K562 (cell line): Measurements from ENCODE around the gene EFCAB5. TPM values are rescaled to one million over a fixed set of nuclear protein-coding genes. Genes with fewer than 3 reads are reported as not detected.
A peak's percentile ranks its signal among the peaks of the same experiment; 100 is the strongest.

ENCODE experiments used
- EHMT2 ChIP-seq: fragments of 450-650 bp; IDR thresholded peaks from 2 replicates; pipeline ENCODE4 v1.6.1; 2018; ENCODE audit warnings: antibody characterized with exemption
- ESRRB ChIP-seq: fragments of 250-450 bp; sonication (Bioruptor Pico); IDR thresholded peaks from 2 replicates; pipeline ENCODE4 v1.5.0; 2020; ENCODE audit warnings: mild to moderate bottlenecking, moderate library complexity, borderline replicate concordance
- ETS1 ChIP-seq: conservative IDR thresholded peaks from 2 replicates; pipeline ENCODE4 v1.6.1; 2011; ENCODE audit warnings: low read depth, mild to moderate bottlenecking, low read length; ENCODE audit not compliant: control insufficient read depth
- HMGN3 ChIP-seq: IDR thresholded peaks from 2 replicates; pipeline ENCODE4 v1.6.1; 2011; ENCODE audit warnings: borderline replicate concordance, low read depth, mild to moderate bottlenecking, mixed read lengths, low read length; ENCODE audit not compliant: insufficient read length; ENCODE audit errors: extremely low read depth
- MEIS2 ChIP-seq: fragments of 450-650 bp; IDR thresholded peaks from 2 replicates; pipeline ENCODE4 v1.6.1; 2014; ENCODE audit warnings: mild to moderate bottlenecking; ENCODE audit not compliant: partially characterized antibody
- MLX ChIP-seq, 2 experiments: fragments of 450-650 bp in 1 of 2; sonication (generic) in 1 of 2; formaldehyde crosslinking; conservative IDR thresholded peaks; 2 replicates each; pipeline versions ENCODE4 v1.4.0 to v1.8.1; 2020 to 2022; ENCODE audit warnings: mild to moderate bottlenecking in 1 of 2, missing genetic modification reagents in 1 of 2
- MYC ChIP-seq, 2 experiments: fragments of 250-450 bp in 1 of 2; sonication (Bioruptor Pico) in 1 of 2; IDR thresholded peaks; 2 replicates each; pipeline versions ENCODE4 v1.5.1 to v1.6.1; 2012 to 2021; ENCODE audit warnings: low read depth in 2 of 2, borderline replicate concordance in 1 of 2, improper control_type of control experiment in 1 of 2, low read length in 1 of 2, mild to moderate bottlenecking in 1 of 2, moderate library complexity in 1 of 2
- NBN ChIP-seq: fragments of 450-650 bp; IDR thresholded peaks from 2 replicates; pipeline ENCODE4 v1.6.1; 2016; ENCODE audit warnings: low read depth, mild to moderate bottlenecking
- NFRKB ChIP-seq: fragments of 450-650 bp; IDR thresholded peaks from 2 replicates; pipeline ENCODE4 v1.6.1; 2016; ENCODE audit warnings: low read depth
- PHB2 ChIP-seq: fragments of 450-650 bp; IDR thresholded peaks from 2 replicates; pipeline ENCODE4 v1.6.1; 2017; ENCODE audit warnings: low read depth
- PML ChIP-seq: IDR thresholded peaks from 2 replicates; pipeline ENCODE4 v1.6.1; 2012; ENCODE audit warnings: low read length, inconsistent platforms
- RBBP5 ChIP-seq: fragments of 200-600 bp; sonication (generic); IDR thresholded peaks from 2 replicates; pipeline ENCODE4 v1.6.1; 2012; ENCODE audit warnings: borderline replicate concordance, mild to moderate bottlenecking, low read length, control low read depth, inconsistent platforms; ENCODE audit not compliant: insufficient read depth, poor library complexity, severe bottlenecking
- SIN3B ChIP-seq: fragments of 450-650 bp; IDR thresholded peaks from 2 replicates; pipeline ENCODE4 v1.6.1; 2017; ENCODE audit warnings: low read depth, mild to moderate bottlenecking, moderate library complexity
- TAF1 ChIP-seq: IDR thresholded peaks from 2 replicates; pipeline ENCODE4 v1.6.1; 2011; ENCODE audit warnings: mild to moderate bottlenecking, low read length, moderate library complexity; ENCODE audit not compliant: insufficient read depth, control insufficient read depth, severe bottlenecking; ENCODE audit errors: extremely low read depth
- TBP ChIP-seq: optimal IDR thresholded peaks from 2 replicates; pipeline ENCODE3; 2011; ENCODE audit warnings: low read depth, low read length, improper control_type of control experiment
- TOE1 ChIP-seq, 2 experiments: fragments of 450-650 bp in 1 of 2; sonication (generic) in 1 of 2; formaldehyde crosslinking in 1 of 2; IDR thresholded peaks; 2 replicates each; pipeline versions ENCODE4 v1.7.1 to v1.8.0; 2016 to 2022; ENCODE audit warnings: borderline replicate concordance in 2 of 2, mild to moderate bottlenecking in 2 of 2, antibody characterized with exemption in 1 of 2, inconsistent platforms in 1 of 2, low read depth in 1 of 2, missing genetic modification reagents in 1 of 2, moderate library complexity in 1 of 2
- ZKSCAN1 ChIP-seq: fragments of 150-350 bp; IDR thresholded peaks from 2 replicates; pipeline ENCODE4 v1.6.1; 2016; ENCODE audit warnings: low read depth, low read length
- ZNF316 ChIP-seq: fragments of 450-650 bp; IDR thresholded peaks from 2 replicates; pipeline ENCODE4 v1.6.1; 2016
- ZNF699 ChIP-seq: fragments of 250-450 bp; sonication (Bioruptor Pico); IDR thresholded peaks from 2 replicates; pipeline ENCODE4 v1.8.0; 2021; ENCODE audit warnings: mild to moderate bottlenecking, moderate library complexity; ENCODE audit not compliant: insufficient replicate concordance
- ZNF764 ChIP-seq: fragments of 250-450 bp; sonication (Bioruptor Pico); IDR thresholded peaks from 2 replicates; pipeline ENCODE4 v1.4.0; 2020; ENCODE audit warnings: low read depth, mild to moderate bottlenecking, moderate library complexity
- polyA plus RNA-seq, 8 experiments: library from polyadenylated mRNA; depleted of rRNA in 4 of 8; stranded (reverse) in 5 of 8; unstranded in 3 of 8; fragments of >200 nt; fragmentation: Nextera tagmentation in 2 of 8; fragmentation: Illumina TruSeq in 1 of 8; extraction: Ambion mirVana in 2 of 8; extraction: Trizol in 1 of 8; gene quantifications; 2 replicates each; pipeline versions ENCODE4 v1.2.1 to v1.2.3, GENCODE V29; 2011 to 2014; ENCODE audit warnings: inconsistent platforms in 1 of 8, missing spikeins in 1 of 8
- total RNA-seq, 7 experiments: library from RNA; depleted of rRNA in 6 of 7; stranded (reverse); fragments of >200 nt in 6 of 7; fragmentation: Illumina TruSeq in 2 of 7; extraction: Trizol in 2 of 7; gene quantifications; 2 replicates each; pipeline versions ENCODE4 v1.2.1 to v1.2.3, GENCODE V29; 2011 to 2021; ENCODE audit warnings: low replicate concordance in 1 of 7
- TF ChIP-seq, protein P1 (sequence below), 2 experiments: fragments of 200-800 bp in 1 of 2; sonication (Bioruptor generic) in 1 of 2; sonication (generic) in 1 of 2; formaldehyde crosslinking in 1 of 2; IDR thresholded peaks in 1 of 2; conservative IDR thresholded peaks in 1 of 2; 2 replicates each; pipeline versions ENCODE4 v1.5.0 to v1.6.1; 2016 to 2020; ENCODE audit warnings: missing compliant biosample characterization in 1 of 2, missing genetic modification characterization in 1 of 2, missing genetic modification reagents in 1 of 2

The EFCAB5 gene
- total and polyA plus RNA-seq, 9 of the 15 experiments (the other 6 are each of a cell fraction or from before 2014, with no cell fraction given): 0.06 to 0.11 TPM; not detected in 7

DNA sequence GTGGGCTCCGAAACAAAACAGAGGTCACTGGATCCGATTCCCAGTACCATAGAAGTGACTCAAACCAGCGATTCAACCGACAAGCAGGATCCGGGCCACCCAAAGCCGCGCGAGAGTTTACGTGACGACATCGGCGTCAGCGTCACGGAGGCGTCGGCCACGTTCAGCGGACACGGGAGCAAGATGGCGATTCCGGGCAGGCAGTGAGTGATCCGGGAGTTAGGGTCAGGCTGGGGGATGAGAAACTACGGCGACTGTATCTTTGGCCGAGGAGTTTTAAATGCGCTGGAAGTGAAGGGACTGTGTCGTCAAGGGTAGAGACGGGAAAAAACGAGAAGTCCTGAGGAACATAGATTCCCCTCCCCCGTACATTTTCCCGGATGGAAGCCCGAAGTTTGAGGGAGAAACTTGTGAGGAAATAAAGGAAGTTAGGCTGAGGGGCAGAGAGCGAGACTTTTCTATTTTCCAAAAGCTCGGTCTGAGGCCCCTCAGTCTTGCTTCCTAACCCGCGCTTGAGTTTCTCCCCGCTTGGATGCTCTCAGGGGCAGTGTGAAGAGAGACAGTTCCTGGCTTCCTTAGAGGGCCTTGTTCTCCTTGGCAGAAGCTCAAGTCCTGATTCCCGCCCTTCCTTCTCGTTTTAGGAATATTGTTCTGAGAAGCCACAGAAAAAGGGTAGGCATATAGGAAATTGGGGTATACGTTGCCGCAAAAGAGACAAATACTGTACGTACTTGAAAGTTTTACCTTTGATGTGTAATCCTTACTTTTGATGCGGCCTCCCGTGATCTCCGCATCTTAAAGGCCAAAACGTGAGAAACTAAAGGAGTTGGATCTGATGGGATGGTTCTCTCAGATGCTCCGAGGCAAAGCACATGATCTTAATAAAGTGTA, 175.5 kb downstream of the EFCAB5 start, which contains the start of gene NSRP1 (continued):
- no peak for TF ChIP-seq ESRRB
- peak; percentile 46 for TF ChIP-seq TOE1 (IDR thresholded peaks at IDR 0.05; ENCODE audit: borderline replicate concordance)
- no peak for TF ChIP-seq TOE1 (CRISPR knock-in tag; IDR thresholded peaks at IDR 0.05; ENCODE audit: borderline replicate concordance, low read depth)
- peak; percentile 99 for TF ChIP-seq NFRKB
- TF ChIP-seq, protein P1, sequence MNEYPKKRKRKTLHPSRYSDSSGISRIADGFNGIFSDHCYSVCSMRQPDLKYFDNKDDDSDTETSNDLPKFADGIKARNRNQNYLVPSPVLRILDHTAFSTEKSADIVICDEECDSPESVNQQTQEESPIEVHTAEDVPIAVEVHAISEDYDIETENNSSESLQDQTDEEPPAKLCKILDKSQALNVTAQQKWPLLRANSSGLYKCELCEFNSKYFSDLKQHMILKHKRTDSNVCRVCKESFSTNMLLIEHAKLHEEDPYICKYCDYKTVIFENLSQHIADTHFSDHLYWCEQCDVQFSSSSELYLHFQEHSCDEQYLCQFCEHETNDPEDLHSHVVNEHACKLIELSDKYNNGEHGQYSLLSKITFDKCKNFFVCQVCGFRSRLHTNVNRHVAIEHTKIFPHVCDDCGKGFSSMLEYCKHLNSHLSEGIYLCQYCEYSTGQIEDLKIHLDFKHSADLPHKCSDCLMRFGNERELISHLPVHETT (CRISPR knock-in tag; conservative IDR thresholded peaks at IDR 0.05 in 1 of 2, IDR thresholded peaks at IDR 0.05 in 1 of 2): 0 out of 4 replicates have a peak, but pooled peaks of 1 of the 2 experiments have one; percentile 37
- peak; percentile 83 for TF ChIP-seq RBBP5
- no peak; the same call in 1 of the 2 replicates for TF ChIP-seq ETS1
- TF ChIP-seq ZNF699 (CRISPR knock-in tag): no peak
- peak; percentile 46 for TF ChIP-seq MEIS2
- TF ChIP-seq ZNF316: no peak
- peak; percentile 84 for TF ChIP-seq PML
- TF ChIP-seq TAF1: peak; percentile 99
- peak; percentile 93 for TF ChIP-seq MYC (IDR thresholded peaks at IDR 0.05; ENCODE audit: low read depth, low read length)
- peak; percentile 23; the same call in 1 of the 2 replicates for TF ChIP-seq MYC (CRISPR knock-in tag; IDR thresholded peaks at IDR 0.05; ENCODE audit: borderline replicate concordance, low read depth)
- 0 out of 2 replicates have a peak, but pooled peaks have one; percentile 11 for TF ChIP-seq ZKSCAN1
- TF ChIP-seq TBP: peak; percentile 97
- TF ChIP-seq PHB2: peak; percentile 50; the same call in 1 of the 2 replicates
- TF ChIP-seq SIN3B: peak; percentile 71; the same call in 1 of the 2 replicates
- no peak for TF ChIP-seq MLX (CRISPR knock-in tag; conservative IDR thresholded peaks at IDR 0.05)
- TF ChIP-seq ZNF764 (CRISPR knock-in tag): no peak
- TF ChIP-seq NBN: peak; percentile 73; the same call in 1 of the 2 replicates
- TF ChIP-seq HMGN3: peak; percentile 52
- TF ChIP-seq EHMT2: 0 out of 2 replicates have a peak, but pooled peaks have one; percentile 5
